OCI-LY3 (cell line): Measurements from ENCODE around the gene PRIMA1.

Experiments
- EZH2phosphoT487 ChIP-seq: fragments of 200-600 bp; shearing (Covaris generic); IDR thresholded peaks from 2 replicates; pipeline ENCODE4 v1.6.1; 2018; ENCODE audit warnings: antibody characterized with exemption, mixed run types, low read depth
- TF ChIP-seq, protein P1 (sequence below): fragments of 200-600, 300-600 bp; sonication (generic); IDR thresholded peaks from 2 replicates; pipeline ENCODE4 v1.5.1; 2014; ENCODE audit warnings: antibody characterized with exemption, low read length, low read depth

DNA sequence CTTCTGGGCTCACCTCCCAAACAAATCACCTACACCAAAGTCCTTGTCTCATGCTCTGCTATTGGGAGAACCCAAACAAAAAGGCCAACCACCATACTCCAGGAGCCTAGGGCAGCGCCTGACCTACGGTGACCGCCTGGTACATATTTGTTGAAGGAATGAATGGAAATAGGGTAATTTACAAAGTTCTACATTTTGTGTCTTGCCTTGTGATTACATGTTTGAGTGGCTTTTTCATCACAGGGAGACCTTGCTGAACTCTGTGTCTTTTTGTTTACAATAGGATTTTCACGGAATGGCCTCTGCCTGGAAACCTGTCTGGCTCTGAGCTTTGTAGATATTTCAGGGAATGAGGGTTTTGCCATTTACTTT lies 11.3 kb upstream of the PRIMA1 start:
- TF ChIP-seq EZH2phosphoT487 = no peak
- TF ChIP-seq, protein P1, sequence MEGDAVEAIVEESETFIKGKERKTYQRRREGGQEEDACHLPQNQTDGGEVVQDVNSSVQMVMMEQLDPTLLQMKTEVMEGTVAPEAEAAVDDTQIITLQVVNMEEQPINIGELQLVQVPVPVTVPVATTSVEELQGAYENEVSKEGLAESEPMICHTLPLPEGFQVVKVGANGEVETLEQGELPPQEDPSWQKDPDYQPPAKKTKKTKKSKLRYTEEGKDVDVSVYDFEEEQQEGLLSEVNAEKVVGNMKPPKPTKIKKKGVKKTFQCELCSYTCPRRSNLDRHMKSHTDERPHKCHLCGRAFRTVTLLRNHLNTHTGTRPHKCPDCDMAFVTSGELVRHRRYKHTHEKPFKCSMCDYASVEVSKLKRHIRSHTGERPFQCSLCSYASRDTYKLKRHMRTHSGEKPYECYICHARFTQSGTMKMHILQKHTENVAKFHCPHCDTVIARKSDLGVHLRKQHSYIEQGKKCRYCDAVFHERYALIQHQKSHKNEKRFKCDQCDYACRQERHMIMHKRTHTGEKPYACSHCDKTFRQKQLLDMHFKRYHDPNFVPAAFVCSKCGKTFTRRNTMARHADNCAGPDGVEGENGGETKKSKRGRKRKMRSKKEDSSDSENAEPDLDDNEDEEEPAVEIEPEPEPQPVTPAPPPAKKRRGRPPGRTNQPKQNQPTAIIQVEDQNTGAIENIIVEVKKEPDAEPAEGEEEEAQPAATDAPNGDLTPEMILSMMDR = no peak
